GM18526 (cell line): ENCODE data around the gene GPD1.
A peak's percentile ranks its signal among the peaks of the same experiment; 100 is the strongest.

Experiments used
- POLR2A ChIP-seq: IDR thresholded peaks from 3 replicates; pipeline ENCODE4 v1.6.1; 2011; ENCODE audit not compliant: insufficient read length; ENCODE audit errors: extremely low read depth

Gene GPD1

DNA sequence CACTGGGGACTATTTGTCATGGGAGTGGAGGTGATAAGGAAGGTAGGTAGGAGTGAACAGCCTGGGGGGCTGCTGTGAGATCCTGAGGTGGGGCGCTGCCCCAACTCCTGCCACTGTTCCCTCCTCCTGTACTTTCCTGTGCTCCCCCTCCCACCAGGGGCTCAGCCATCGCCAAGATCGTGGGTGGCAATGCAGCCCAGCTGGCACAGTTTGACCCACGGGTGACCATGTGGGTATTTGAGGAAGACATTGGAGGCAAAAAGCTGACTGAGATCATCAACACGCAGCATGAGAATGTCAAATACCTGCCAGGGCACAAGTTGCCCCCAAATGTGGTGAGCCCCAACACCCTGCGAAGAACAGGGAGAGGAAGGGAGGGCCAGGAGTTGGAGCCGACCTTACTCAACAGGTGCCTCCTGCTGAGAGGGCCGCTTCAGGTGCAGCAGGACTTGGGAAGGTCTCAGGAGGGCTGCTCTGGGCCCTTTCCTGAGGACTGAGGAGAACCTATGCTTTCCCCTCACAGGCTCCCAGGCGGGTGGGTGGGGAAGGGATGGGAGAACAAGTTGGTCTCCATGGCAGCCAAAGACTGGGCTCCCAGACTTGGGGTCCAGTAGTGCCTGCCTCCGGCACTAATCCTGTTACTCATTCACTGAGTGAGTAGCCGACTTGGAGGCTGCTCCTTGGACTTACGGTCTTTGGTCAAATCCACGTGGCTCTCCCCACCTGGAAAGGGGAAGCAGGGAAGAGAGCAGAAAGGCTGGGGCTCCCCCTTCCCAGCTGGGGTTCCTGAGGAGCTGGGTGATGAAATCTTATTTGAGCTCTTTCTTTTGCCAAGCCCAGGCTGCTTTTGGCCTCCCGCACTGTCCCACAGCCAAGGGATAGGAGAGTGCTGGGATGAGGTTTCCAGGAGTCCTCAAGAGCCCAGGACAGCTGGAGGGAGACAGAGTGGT, 884 bp downstream of the GPD1 start:
- no peak for TF ChIP-seq POLR2A

DNA sequence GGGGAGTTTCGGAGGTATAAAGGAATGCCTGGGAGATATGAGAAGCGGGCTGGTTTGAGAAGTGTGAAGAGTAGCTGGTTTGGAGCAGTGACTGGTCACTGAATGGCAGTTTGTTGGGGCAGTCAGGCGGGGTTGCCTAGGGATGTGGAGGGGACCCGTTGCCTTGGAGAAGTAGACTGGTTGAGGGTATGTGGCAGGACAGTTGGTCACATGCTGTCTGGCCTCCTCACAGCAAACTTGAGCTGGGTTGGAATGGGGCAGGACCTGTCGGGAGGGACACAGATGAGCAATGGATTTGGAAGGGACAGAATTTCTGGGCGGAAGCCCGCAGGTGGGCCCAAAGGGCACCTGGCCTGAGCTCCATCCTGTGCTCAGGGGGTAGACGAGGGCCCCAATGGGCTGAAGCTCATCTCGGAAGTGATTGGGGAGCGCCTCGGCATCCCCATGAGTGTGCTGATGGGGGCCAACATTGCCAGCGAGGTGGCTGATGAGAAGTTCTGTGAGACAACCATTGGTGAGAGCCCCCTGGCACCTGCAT, 2.2 kb downstream of the GPD1 start:
- TF ChIP-seq POLR2A, result no peak

DNA sequence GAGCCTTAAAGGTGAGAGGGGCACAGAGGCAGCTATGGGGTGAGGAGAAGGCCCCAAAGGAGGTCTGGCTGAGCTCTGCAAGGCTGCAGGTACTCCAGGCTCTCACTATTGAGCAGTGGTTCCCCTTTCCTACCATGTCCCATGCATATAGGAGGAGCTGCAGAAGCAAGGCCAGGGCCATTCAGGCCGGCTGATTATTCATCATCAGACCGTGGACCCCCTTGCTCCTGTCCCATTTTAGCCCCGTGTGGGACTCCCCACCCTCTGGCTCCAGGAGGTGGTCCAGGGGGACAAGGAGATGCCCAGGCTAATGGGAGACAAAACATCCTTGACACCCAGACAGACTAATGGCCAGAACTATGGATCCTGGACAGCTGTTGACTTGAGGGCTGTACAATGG, 3.1 kb downstream of the GPD1 start:
- TF ChIP-seq POLR2A, result no peak

DNA sequence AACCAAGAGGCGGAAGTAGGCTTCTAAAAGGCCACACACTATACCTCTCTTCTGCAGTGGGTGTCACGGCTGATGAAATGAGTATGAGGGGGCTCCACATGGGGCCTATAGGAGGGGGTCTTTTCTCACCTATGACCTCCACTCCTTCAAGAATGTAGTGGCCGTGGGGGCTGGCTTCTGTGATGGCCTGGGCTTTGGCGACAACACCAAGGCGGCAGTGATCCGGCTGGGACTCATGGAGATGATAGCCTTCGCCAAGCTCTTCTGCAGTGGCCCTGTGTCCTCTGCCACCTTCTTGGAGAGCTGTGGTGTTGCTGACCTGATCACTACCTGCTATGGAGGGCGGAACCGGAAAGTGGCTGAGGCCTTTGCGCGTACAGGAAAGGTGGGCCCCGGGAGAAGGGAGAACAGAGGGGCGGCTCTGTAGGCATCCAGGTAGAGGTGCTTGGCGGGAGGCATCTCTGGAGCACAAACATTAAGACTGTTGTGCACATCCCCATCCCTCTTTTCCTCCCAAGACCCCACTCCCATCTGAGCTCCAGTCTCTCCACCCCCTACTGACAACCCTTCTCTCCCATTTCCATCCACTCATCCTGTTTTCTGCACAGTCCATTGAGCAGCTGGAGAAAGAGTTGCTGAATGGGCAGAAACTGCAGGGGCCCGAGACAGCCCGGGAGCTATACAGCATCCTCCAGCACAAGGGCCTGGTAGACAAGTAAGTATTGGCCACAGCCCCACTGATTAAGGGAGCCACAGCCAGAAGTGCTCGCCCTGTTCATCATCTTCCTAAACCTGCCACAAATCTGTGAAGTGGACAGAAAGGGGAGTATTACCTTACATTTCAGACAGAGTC, 3.8 kb downstream of the GPD1 start:
- no peak for TF ChIP-seq POLR2A

DNA sequence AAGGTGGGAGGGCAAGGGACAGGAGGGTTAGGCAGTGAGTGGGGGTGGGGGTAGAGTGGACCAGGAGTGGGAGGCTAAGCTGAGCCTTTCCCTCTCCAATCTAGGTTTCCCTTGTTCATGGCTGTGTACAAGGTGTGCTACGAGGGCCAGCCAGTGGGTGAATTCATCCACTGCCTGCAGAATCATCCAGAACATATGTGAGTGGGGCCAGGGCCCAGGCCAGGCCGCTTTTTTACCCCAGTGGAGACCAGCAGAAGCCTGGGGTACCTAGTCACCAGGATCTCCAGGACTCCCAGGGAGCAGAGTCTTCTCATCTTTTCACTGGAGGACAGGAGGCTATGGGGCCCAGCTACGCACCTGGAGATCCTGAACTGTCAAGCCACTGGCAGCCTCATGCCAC, 5.5 kb downstream of the GPD1 start:
- TF ChIP-seq POLR2A, result no peak

DNA sequence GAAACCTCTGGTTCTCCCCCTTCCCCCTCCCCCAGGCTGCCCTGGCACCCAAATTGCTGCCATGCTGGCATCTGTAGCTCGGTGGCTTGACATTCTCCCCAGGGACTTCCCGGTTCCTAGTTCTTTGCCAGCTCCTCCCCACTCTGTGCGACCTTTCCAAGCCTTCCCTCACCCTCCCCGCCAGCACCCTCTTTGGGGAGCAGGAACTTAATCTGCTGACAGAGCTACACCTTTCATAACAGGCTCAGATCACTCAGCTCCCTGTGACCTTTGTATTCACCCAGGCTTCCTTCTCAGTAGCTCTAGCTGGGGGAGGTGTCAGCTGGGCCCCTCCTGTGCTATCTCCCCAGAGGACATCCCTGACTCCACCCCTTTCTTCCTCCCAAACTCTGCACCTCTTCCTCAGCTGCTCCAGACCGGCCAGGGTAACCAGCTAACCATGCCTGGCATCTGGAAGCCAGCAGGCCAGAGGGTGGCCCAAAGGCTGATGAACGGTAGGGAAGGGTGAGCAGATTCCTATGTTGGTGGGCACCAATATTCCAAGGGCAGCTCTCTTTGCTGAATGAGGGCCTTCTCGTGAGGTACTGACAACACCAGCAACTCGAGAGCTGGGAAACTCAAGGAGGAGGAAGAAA, 6.4 kb downstream of the GPD1 start:
- no peak for TF ChIP-seq POLR2A

DNA sequence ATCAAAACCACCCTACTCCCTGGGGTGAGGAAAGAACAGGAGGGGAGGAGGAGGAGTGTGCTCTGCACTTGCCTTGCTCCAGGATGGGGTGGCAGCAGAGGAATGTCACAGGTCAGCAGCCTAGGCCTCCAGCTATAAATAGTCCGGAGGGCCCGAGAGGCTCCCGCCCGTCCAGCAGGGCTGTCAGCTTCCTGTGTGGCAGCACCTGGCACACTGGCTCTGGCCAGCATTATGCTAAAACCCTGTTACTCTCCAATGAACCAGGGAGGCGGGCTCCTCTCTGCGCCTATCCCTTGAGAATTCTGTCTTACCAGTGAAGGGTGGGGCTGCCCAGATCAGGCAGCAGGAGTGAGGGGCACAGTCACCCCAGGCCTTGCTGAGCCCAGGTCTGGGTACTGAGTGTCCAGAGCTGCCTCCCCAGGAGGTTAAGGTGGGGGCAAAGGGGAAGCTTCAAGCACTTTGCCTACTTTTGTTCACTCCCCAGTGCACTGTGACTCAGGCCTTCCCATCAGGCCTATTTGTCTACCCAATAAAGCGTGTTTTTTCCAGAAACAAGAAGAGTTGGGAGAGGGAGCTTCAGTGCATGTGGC, 7.0 kb downstream of the GPD1 start:
- peak; percentile 63 for TF ChIP-seq POLR2A

DNA sequence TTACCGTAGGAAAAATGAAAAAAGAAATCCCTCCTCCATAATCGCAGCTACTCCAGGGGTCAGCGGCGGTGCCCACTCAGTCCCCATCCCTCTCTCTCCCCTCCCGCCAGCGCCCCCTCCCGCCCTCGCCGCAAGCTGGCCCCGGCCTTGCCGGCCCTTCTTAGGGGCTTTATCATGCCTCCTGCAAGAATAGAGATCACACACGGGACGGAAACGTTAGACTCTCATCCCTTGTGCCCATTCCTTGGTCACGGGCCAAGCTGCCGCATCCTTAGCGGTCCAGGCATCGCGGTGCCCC, 7.5 kb downstream of the GPD1 start:
- no peak for TF ChIP-seq POLR2A

DNA sequence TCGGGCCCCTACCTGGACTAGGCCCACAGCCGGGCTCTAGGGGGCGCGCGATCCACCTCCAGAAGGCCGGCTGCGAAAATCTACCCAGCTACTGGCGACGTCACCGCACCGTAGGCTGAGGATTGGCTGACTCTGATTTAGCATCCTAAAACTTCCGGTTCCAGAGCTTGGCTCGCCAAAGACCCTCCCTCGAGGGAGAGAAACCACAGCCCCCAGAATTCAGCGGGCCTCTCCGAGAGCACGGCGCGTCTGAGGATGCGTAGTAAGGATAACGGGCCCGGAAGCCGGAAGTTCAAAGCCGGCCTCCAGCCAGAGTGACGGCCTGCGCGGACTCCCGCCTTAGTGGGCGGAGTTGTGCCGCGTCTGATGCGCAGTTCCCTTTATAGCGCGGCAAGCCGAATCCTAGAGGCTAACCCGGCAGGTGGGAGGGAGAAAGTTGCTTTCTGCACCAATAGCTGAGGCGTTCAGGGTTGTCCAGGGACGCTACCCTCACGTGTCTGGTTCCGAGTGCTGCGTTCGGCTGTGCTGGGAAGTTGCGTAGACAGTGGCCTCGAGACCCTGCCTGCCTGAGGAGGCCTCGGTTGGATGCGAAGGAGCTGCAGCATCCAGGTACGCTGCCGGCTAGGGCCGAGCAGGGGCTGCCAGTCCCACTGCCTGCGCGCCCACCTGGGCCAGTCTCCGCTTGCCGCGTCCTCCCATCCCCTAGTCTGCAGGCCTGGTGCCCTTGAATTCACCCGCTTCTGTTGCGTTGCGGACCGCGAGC, 8.1 kb downstream of the GPD1 start, which contains the start of gene COX14:
TSS of gene COX14 (plus strand) at position 544 of the 763 bp plus-strand sequence. CDS start 7,808 bp downstream, outside the sequence.
- peak; percentile 96 for TF ChIP-seq POLR2A

DNA sequence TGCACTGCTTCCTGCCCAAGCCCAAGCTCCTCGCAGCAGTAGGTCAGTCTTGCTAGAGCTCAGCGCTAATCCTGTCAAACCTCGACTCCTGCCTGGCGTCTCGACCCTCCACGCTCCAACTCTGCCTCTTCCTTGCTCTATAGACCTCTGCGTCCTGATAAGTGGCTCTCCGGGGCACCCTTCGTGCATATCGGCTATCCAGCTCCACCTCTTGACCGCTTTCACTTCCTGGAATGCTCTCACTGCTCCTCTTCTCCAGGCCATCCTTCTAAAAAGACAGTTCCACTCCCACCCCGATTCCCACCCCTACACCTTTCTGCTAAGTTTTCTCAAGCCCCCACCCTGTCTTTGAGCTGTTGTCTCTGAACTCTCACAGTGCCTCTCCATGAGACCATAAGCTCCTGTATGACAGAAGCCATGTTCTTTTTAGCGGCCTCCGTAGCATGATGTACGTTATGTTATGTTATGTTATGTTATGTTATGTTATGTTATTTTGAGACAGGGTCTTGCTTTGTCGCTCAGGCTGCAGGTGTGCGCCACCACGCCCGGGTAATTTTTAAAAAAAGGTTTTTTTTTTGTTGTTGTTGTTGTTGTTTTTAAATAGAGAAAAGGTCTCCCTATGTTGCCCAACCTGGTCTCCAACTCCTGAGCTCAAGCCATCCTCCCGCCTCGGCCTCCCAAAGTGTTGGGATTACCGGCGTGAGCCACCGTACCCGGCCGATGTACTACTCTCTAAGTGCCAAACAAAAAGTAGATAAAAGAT, 8.8 kb downstream of the GPD1 start:
- TF ChIP-seq POLR2A, result no peak

DNA sequence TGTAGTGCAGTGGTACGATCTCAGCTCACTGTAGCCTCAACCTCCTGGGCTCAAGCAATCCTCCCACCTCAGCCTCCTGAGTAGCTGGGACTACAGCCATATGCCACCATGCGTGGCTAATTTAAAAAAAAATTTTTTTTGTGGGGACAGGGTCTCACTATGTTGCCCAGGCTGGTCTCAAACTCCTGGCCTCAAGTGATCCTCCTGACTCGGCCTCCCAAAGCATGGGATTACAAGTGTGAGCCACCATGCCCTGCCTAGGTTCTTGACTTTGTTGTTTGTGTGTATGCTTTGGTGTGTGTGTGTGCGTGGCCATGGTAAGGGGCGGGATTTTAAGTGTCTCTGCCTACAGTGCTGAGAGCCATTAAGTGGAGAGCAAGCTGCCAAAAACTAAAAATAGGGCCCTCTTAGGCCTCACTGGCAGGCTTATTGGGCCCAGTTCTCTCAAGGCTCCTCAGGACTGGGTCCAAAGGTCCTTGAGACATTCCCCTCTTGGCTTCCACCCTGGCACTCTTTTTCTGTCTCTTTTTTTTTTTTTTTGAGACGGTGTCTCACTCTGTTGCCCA, 13.3 kb downstream of the GPD1 start:
- TF ChIP-seq POLR2A, result no peak

DNA sequence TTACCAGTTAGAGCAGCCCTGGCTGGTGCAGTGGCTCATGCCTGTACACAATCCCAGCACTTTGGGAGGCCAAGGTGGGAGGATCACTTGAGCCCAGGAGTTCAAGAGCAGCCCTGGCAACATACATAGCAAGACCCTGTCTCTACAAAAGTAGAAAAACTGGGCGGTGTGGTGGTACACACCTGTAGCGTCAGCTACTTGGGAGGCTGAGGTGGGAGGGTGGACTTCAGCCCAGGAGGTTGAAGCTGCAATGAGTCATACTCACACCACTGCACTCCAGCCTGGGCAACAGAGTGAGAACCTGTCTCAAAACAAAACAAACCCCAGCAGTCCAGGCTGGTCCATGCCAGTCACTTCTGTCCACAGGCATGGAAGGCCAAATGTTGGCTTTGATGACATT, 15.6 kb downstream of the GPD1 start:
- no peak for TF ChIP-seq POLR2A

DNA sequence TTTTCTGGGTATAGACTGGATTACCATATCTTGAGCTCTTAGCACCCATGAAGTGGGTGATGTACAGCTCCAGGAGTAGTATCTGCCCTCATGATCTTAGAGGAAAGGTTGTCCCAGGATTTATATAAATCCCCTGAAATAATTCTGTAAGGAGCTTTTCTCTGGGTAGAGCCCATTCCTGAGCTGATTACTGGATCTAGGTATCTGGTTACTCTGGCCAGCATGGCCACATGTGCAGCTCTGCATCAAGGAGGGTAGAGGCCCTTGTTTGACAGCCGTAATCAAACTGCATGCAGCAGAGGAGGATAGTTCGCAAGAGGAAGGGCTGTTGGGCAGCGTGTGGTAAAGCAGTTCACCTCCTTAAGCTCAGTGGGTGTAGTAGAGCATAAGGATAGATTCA, 16.7 kb downstream of the GPD1 start:
- no peak for TF ChIP-seq POLR2A
